Esophagus muscularis mucosa (tissue), 4 donors: ENCODE data around the gene BID.

Experiments used
- CTCF ChIP-seq, 3 experiments: fragments of 200-600 bp in 2 of 3; fragments of 450-650 bp in 1 of 3; sonication (generic) in 2 of 3; IDR thresholded peaks; one replicate each; pipeline ENCODE4 v1.5.1; 2017 to 2019; ENCODE audit warnings: antibody characterized with exemption in 3 of 3, mild to moderate bottlenecking in 2 of 3, moderate library complexity in 1 of 3
- EP300 ChIP-seq: sonication (generic); formaldehyde crosslinking; IDR thresholded peaks from one replicate; pipeline ENCODE4 v1.6.1; 2017; ENCODE audit warnings: antibody characterized with exemption
- POLR2AphosphoS5 ChIP-seq, 2 donors: sonication (generic); formaldehyde crosslinking; IDR thresholded peaks; one replicate each; pipeline ENCODE4 v1.6.1; 2017; ENCODE audit warnings: antibody characterized with exemption in 2 of 2

- TF ChIP-seq EP300 (no peak), POLR2AphosphoS5 (IDR thresholded peaks at IDR 0.05) (no peak), CTCF (IDR thresholded peaks at IDR 0.05) (no peak)
Observed at GRCh38 chr22:17774926-17775685, 837 bp upstream of the BID start.
